GM12864 (cell line): ENCODE data around the gene SORCS2.

Experiments used
- DNase-seq: peaks from one replicate; pipeline ENCODE4 v3.0.0-alpha.2; 2011; ENCODE audit warnings: low read depth
- H3K4me3 ChIP-seq: 2 replicates; pipeline ENCODE4 v1.5.1; 2011; ENCODE audit warnings: mild to moderate bottlenecking, low read depth, low read length, control low read depth
- TF ChIP-seq, protein P1 (sequence below): IDR thresholded peaks from 2 replicates; pipeline ENCODE4 v1.5.1; 2011; ENCODE audit warnings: low read depth, mild to moderate bottlenecking, moderate library complexity, low read length, control low read depth, inconsistent platforms; ENCODE audit errors: missing control alignments

SORCS2 gene

GRCh38 chr4:7472442-7473013, 280.2 kb downstream of the SORCS2 start:
- H3K4me3 ChIP-seq, result no peak overlapping the region
- TF ChIP-seq, protein P1, sequence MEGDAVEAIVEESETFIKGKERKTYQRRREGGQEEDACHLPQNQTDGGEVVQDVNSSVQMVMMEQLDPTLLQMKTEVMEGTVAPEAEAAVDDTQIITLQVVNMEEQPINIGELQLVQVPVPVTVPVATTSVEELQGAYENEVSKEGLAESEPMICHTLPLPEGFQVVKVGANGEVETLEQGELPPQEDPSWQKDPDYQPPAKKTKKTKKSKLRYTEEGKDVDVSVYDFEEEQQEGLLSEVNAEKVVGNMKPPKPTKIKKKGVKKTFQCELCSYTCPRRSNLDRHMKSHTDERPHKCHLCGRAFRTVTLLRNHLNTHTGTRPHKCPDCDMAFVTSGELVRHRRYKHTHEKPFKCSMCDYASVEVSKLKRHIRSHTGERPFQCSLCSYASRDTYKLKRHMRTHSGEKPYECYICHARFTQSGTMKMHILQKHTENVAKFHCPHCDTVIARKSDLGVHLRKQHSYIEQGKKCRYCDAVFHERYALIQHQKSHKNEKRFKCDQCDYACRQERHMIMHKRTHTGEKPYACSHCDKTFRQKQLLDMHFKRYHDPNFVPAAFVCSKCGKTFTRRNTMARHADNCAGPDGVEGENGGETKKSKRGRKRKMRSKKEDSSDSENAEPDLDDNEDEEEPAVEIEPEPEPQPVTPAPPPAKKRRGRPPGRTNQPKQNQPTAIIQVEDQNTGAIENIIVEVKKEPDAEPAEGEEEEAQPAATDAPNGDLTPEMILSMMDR, result no peak
- no peak for DNase-seq

DNA sequence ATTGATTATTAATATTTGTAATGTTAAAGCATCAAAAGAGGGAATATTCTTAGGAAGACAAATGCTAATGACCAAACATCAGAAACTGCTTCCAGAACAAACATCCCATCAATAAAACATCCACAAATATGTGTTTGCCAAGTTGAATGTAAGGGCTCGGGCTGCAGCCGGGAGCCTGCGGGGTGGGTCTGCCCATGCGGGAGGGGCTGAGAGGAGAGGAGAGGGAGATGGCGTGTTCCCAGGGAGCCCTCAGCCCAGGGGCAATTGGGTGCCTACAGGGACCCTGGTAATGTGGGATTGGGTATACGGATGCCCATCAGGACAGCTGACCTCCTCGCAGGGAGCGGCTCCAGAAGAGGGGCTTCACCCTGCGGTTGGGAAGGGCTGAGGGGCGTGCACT, 280.7 kb downstream of the SORCS2 start:
- DNase-seq, result no peak
- H3K4me3 ChIP-seq, result no peak overlapping the region
- TF ChIP-seq, protein P1, result no peak

DNA sequence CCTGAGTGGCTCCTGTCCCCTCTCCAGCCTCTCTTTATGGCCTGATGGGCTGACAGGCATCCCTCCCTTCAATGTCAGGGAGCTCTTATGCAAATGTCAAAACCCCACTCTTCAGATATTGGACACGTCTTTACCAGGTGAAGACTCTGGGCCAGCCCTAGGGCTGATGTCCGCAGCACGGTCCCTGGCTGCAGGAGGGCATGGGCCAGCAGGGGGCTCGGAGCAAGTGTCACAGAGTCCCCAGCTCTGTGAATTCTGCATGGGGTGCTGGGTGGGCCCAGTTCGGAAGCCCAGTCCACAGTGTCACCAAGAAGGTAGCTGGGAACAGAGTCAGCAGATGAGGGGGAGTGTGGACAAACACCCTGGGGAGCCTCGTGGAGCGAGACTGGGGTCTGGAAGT, 282.0 kb downstream of the SORCS2 start:
- TF ChIP-seq, protein P1, result no peak

GRCh38 chr4:7475207-7475606, 282.9 kb downstream of the SORCS2 start:
- no peak for DNase-seq
- TF ChIP-seq, protein P1, result no peak
- no peak overlapping the region for H3K4me3 ChIP-seq

More for the DNA sequence above, 282.0 kb downstream of the SORCS2 start:
- H3K4me3 ChIP-seq, result no peak overlapping the region
- DNase-seq, result no peak

DNA sequence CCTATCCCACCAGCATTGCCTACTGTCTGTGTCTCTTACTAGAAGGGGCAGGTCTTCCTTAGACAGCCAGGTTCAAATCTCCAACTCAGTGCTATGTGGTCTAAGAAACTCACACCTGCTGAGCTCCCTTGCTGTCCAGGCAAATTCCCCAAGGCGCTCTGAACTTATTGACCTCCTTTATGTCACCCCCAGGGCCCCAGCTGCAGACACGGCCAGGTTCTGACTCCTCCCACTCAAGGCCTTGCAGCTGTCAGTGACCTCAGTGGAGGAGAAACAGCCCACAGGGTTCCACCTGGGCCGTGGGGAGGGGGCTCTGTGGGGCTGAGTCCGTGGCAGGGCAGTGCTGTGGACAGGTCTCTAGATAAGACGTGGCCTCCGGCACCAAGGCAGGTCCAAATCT, 284.5 kb downstream of the SORCS2 start:
- no peak for DNase-seq
- TF ChIP-seq, protein P1, result no peak
- H3K4me3 ChIP-seq, result no peak overlapping the region

DNA sequence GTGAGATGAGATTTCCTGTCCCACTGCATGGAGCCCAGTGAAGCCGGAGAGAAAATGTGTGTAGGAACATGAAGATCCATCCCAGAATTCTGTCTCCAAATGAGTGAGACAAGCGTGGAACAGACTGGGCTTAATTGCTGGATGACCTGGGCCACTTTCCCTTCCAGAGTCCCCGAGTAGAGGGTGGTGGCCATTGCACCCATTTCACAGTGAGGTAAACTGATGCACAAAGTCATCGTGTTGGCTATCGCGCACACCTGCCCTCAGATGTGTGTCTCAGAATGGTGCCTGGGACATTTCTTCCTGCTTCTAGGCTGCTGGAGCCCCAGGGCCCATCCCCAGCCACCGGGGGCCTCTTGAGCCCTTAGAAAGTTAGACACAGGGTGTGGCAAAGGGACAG, 285.4 kb downstream of the SORCS2 start:
- DNase-seq, result no peak
- TF ChIP-seq, protein P1, result no peak
- H3K4me3 ChIP-seq, result no peak overlapping the region

- no peak for DNase-seq
- no peak overlapping the region for H3K4me3 ChIP-seq
- TF ChIP-seq, protein P1, result no peak
Observed at GRCh38 chr4:7478665-7479064, 286.3 kb downstream of the SORCS2 start.
